ENCODE measurements around the gene SLC41A3. TPM values are rescaled to one million over a fixed set of nuclear protein-coding genes. Genes with fewer than 3 reads are reported as not detected.

The SLC41A3 gene
- total RNA-seq, 2 donors from 2014 or later, result 32.2 to 131 TPM

Small RNAs within 50 kb of the gene (small RNA-seq; reads per million reads assigned to genes)
- gene AC092903.1, result 0 reads per million in 2 donors

Other genes with a start within 250 kb of the SLC41A3 start
- gene ROPN1B, start 114.9 kb downstream of the SLC41A3 start, total RNA-seq, result 10 to 100 TPM in 1 of 2 donors, 1 to 10 TPM in 1; 2.2 to 27.8 TPM
- 10 to 100 TPM; 19.6 to 57.3 TPM for gene ALDH1L1, start 96.5 kb upstream of the SLC41A3 start, total RNA-seq